ENCODE measurements around the gene LRRC74B.

DNA sequence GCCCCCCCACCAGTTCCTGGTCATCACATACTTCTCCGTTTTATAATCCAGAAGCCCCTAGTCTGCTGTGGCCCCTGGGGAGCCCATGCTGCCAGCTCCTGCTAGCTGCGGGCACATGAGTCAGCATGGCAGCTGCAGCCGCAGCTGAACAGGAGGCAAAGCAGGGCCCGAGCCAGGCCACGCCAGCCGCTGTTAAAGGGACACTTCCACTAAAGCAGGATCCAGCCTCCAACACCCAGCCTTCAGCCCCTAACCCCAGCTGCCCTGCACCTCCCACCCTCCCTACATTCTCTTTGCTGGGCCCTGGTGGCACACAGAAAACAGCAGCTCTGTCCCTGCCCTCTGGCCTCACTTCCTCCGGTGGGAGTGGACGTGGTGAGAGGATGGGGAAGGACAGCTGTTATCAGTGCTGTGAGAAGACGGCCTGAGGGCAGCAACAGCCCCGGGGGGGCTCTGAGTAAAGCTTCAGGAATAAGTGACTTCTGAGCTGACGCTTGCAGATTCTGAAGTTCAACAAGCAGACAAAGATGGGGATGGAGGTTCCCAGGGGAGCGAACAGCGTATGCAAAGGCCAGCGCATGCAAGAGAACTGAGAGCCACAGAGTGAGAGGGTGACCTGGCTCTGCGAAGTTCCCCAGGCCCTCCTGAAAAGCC is 688 bp upstream of the LRRC74B start:
- TF ChIP-seq CHD4 (IDR thresholded peaks at IDR 0.05; ENCODE audit: borderline replicate concordance): no peak
- no peak for TF ChIP-seq MYC (IDR thresholded peaks at IDR 0.05; ENCODE audit: borderline replicate concordance, low read length)
- TF ChIP-seq, protein P1, sequence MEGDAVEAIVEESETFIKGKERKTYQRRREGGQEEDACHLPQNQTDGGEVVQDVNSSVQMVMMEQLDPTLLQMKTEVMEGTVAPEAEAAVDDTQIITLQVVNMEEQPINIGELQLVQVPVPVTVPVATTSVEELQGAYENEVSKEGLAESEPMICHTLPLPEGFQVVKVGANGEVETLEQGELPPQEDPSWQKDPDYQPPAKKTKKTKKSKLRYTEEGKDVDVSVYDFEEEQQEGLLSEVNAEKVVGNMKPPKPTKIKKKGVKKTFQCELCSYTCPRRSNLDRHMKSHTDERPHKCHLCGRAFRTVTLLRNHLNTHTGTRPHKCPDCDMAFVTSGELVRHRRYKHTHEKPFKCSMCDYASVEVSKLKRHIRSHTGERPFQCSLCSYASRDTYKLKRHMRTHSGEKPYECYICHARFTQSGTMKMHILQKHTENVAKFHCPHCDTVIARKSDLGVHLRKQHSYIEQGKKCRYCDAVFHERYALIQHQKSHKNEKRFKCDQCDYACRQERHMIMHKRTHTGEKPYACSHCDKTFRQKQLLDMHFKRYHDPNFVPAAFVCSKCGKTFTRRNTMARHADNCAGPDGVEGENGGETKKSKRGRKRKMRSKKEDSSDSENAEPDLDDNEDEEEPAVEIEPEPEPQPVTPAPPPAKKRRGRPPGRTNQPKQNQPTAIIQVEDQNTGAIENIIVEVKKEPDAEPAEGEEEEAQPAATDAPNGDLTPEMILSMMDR (IDR thresholded peaks at IDR 0.05): no peak
